ENCODE results near the gene SLC16A13.
"Not testable (repeated sequence)": the region's sequence is repeated elsewhere in the genome, so short reads cannot be mapped to it uniquely, and the experiment has no call there.

The SLC16A13 gene

DNA sequence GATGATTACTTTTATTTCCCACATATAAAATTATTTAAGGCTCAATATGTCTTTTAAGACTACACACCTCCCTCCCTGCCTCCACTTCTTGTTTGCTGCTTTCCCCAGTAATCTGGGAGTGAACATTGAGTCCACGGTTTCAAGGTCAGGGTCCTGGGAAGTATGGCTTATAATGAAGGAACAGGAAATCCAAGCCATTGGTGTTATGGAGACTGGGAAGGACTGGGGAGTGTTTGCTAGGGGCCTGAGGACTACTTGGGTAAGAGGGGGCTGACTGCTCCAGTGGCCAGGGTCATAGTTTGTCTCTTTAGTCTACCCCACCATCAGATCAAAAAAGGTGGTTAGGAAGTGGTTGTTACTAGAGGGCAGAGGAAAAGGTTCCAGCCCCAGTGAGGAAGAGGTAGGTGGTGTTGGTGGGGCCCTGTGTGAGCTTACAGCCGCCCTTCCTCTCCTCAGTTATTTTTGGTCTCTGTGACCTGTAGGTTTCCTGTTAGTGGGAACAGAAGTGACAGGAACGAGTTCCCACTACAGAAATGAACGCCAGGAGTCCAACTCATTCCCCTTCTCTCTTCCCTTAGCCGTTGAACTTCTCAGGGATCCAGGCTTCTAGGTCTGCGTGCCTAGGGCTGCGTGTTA lies 742 bp upstream of the SLC16A13 start:
- DNase-seq = no peak

DNA sequence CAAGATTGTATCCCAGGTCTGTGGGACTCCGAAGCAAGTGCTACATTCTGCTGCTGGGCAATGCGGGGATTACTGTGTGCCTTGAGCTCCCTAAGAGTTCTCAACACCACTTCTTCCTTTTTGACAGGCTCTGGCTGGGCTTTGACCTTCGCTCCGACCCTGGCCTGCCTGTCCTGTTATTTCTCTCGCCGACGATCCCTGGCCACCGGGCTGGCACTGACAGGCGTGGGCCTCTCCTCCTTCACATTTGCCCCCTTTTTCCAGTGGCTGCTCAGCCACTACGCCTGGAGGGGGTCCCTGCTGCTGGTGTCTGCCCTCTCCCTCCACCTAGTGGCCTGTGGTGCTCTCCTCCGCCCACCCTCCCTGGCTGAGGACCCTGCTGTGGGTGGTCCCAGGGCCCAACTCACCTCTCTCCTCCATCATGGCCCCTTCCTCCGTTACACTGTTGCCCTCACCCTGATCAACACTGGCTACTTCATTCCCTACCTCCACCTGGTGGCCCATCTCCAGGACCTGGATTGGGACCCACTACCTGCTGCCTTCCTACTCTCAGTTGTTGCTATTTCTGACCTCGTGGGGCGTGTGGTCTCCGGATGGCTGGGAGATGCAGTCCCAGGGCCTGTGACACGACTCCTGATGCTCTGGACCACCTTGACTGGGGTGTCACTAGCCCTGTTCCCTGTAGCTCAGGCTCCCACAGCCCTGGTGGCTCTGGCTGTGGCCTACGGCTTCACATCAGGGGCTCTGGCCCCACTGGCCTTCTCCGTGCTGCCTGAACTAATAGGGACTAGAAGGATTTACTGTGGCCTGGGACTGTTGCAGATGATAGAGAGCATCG lies 2.4 kb downstream of the SLC16A13 start:
- no peak for DNase-seq

DNA sequence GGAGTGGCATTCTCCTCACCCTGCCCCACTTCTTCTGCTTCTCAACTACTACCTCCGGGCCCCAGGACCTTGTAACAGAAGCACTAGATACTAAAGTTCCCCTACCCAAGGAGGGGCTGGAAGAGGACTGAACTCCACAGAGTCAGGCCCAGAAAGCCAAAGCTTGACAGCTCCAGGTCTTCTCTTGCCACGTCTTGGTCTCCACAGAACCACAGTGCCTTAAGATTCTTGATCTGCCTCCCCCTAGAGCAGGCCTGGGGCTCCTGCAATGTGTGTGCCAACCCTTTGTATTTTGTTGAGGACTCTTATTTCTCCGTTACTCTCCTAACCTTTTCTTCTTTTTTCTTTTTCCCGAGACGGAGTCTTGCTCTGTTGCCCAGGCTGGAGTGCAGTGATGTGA lies 4.0 kb downstream of the SLC16A13 start:
- DNase-seq = no peak

DNA sequence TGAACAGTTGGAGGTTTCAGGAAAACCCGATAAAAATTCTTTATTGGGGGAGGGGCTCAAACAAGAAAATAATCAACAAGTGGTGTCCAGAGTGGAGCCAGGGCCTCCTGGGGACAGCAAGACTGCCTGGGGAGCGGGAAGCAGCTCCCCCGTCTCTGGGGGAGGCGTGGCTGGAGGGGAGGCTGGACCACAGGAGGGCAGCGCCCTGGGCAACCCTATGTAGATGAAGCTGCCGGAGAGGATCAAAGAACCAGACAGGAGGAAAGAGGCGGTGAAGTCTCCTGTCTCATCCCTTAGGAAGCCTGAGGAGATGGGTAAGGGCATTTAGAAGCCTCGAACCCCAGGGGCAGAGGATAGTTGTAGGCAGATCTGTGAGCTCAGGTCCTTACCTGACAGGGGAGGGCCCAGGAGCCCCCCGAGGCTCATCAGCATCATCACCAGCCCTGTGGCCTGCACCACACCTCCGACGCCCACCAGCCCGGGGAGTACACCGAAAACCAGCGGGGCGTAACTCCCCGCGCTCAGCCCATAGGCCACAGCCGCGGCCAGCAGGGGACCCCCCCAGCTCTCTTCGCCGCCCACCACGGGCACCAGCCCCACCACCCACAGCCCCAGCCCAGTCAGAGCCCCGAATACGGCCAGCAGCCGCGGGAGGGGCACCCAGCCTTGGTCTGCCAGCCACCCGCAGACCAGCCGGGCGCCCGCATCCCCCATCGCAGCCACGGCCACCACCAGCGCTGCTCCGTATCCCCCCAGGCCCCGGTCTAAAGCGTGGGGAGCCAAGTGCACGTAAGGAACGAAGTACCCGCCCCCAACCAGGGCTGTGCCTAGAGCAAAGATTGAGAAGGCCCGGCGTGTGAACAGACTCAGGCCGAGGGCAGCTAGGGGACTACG lies 6.0 kb downstream of the SLC16A13 start:
- DNase-seq = no peak

DNA sequence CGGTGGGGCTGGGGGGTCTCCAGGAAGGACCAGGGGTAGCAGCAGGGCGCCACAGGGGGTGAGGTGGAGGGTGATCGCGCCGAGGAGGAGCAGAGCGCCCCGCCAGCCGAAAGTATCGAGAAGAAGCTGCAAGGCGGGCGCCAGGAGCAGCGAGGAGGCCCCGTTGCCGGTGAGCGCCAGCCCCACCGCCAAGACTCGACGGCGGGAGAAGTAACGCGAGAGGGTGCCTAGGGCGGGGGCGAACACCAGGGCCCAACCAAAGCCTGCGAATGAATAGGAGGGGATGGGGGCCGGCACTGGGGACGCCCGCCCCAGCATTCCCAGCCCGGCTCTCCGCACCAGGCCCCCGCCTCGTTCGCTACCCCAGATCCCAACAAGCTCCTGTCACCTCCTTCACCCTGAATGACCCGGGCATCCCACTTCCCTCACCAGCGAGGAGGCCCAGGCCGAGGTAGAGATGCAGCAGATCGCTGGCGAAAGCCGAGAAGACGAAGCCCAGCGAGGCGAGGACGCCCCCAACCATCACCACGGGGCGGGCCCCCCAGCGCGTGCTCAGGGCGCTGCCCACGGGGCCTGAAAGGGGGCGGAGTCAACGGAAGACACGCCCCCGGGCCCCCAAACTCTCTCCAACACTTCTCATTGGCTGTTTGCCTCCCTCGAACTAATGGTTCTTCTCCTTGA lies 6.8 kb downstream of the SLC16A13 start:
- no peak for DNase-seq

DNA sequence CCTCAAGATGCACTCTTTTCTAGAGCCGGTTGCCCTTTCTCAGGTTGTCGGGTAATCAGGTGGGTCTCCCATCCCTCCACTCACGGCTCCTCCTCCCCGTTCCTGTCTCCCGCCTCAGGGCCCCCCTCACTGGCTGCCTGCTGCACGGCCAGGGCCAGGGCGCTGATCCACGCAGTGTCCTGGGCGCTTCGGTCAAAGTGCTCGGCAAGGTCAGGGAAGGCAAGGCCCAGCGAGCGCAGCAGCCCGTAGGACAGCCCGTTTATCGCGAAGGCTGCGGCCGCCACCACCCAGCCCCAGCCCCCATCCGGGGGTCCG lies 7.3 kb downstream of the SLC16A13 start:
- DNase-seq = no peak

DNA sequence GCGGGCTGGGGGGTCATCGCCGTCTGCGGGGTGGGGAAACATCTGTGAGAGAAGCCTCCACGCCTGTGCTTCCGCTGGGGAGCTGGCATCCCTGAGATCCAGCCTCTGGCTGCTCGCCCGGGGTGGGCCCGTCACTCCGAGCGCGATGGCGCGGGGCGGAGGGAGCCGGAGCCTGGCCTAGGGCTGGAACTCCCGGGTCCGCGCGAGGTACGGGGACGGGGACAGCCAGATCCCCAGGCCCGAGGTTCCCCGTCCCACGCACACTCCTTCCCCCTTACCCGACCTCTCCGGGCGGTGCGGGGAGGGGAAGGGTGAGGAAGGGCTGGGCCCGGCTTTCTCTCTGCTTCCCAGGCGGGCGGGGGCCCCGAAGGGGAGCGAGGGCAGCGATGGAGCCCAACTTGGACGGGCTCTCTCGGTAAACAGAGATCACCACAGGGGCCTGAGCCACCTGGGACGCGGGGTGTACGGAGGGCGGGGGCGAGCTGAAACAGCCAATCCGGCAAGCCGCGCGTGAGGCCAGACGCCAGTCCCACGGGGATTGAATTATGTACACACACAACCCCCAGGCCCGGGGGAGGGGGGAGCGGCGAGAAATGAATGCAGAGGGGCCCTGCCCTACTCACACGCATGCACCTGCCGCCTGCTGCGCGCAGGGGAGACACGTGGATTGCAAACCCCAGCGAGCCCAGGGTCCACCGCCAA lies 7.8 kb downstream of the SLC16A13 start, which contains the start of gene SLC16A11:
Gene SLC16A11, minus strand, starts transcription at position 596 of the 702 bp plus-strand sequence. Its CDS starts 579 bp downstream, at position 17.
- DNase-seq = peak; percentile 51

DNA sequence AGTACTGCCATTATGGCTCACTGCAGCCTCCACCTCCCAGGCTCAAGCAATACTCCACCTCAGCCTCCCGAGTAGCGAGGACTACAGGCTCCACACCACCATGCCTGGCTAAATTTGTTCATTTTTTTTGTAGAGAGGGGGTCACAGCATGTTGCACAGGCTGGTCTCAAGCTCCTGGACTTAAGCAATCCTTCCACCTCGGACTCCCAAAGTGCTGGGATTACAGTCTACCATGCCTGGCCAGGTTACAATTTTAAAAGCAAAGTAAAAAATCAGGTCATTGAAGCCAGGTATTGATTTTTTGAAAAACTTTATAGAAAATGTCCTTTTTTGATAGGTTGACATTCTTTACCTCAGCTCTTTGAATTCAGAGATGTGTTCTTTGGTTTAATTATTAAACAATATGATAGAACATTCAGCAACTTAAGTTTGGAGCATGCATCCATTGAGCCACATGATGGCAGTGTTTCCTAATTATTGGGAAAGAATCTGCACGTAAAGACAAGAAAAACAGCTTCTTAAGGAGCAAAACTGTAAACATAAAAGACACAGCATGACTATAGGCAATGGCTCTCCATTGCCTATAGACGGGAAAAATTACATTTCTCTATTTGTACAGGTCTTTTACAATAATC lies 9.8 kb downstream of the SLC16A13 start:
- peak; percentile 76 for DNase-seq

DNA sequence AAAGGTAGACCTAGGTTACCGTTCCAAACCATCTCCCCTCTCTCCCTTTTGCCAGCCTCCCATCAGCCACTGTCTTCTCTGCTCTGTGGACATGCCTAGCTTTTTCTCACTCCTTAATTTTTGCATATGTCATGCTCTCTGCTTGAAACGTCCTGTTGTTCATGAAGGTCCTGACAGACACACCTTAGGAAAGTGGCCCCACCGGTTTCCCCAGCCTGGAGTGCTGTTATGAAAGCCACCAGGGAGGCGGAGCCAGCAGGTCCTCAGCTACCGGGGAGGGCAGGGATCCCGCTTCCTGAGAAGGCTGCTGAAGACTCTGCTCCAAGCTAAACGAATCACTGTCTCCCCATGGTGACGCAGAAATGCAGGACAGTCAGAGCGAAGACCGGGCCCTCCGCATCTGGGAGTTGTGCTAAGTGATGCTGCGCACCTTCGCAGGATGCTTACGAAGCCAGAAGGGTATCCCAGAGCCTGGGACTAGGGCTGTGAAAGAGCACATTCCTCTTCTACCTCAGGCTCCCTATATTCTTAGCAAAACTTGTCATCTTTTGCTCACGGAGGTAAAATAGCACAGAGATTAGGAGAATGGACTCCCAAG lies 10.4 kb downstream of the SLC16A13 start:
- no peak for DNase-seq

DNA sequence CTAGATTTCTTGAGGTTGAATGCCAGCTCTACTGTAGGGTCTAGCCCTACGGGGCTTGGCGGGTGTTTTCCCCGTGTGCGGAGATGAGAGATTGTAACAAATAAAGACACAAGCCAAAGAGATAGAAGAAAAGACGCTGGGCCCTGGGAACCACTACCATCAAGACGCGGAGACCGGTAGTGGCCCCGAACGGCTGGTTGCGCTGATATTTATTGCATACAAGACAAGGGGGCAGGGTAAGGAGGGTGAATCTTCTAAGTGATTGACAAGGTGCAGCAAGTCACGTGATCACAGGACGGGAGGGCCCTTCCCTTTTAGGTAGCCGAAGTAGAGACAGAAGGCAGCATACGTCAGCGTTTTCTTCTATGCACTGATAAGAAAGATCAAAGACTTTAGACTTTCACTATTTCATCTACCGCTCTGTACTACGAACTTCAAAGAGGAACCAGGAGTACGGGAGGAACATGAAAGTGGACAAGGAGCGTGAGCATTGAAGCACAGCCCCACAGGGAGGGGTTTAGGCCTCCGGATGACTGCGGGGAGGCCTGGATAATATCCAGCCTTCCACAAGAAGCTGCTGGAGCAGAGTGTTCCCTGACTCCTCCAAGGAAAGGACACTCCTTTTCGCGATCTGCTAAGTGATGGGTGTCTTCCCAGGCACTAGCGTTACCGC lies 11.0 kb downstream of the SLC16A13 start:
- DNase-seq = not testable (repeated sequence)

DNA sequence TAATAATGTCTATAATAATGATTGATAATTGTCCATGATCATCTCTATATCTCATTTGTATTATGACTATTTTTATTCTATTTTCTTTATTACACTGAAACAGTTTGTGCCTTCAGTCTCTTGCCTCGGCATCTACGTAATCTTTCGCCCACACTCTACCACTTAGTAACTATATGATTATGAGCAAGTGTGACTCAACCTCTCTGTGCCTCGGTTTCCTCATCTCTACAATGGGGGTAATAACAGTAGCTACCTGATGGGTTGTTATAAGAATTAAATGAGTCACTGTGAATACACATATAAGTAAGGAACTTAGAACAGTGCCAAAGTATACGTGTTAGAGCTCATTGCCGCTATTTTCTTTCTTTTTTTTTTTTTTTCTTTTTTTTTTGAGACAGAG lies 11.8 kb downstream of the SLC16A13 start:
- DNase-seq = no peak

DNA sequence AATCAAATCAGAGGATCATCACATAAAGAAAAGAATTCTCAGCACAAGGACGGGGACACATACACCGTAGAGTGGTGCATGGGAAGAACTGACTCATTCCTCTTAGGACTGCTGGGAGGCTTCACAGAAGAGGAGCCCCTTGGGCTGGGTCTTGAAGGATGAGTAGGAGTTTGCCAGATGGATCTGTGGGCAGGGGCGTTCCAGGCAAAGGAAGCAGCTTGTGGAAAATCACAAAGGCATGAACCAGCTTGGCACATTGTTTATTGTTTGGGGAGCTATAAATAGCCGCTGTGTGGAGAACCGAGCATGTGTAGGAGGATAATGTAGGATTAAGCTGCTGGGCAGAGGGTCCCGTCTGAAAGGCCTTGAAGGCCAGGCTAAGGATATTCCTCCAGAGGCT lies 13.2 kb downstream of the SLC16A13 start:
- DNase-seq = no peak

DNA sequence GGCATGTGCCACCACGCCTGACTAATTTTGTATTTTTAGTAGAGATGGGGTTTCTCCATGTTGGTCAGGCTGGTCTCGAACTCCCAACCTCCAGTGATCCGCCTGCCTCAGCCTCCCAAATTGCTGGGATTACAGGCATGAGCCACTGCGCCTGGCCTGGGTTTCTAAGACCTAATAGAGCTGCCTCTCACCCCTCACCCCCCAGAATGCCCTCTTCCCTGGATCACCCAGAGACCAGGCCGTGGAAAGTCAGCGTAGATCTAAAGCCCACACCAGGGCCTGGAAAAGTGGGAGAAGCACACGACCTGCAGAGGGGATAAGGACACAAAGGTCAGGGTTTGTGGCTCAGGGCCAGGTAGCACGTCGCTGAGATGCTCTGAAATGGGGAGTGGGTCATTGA lies 14.8 kb downstream of the SLC16A13 start:
- DNase-seq = not testable (repeated sequence)

DNA sequence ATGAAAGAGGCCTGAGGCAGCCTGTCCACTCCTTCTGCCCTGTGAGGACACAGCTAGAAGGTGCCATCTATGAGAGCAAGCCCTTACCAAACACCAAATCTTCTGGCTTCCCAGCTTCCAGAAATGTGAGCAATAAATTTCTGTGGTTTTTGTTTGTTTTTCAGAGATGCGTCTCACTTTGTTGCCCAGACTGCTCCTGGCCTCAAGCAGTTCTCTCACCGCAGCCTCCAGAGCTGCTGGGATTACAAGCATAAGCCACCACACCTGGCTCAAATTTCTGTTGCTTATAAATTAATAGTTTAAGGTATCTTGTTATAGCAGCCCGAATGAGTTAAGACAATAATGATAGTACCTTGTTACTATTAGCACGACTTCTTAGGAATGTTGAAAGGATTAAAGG lies 20.6 kb downstream of the SLC16A13 start:
- peak; percentile 13 for DNase-seq

DNA sequence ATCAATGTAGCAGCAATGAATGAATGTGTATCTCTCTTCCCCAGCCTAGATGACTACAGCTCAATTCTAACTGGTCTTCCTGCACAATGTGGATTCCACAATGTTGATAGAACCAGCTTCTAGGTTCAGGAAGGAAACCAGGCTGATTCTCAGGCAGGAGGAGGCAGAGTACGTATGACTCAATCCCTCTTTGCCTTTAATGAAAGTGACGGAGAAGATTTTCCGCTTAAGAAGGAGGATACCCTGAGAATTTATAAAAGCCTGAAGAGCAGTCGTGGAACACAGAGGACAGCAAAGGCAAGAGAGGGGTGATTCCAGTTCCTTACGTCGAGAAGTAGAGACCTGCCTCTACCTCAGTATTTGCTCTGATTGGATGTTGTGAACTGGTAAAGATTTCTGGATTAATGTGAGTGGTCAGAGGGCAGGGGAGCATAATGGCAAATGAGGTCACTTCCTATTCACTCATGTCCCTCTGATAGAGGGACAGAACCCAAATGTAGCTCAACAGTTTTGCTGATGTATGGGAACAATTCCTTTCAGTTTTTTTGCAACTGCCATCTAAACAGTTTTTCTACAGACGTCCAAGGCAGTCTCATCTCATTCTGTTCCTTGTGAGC lies 23.1 kb downstream of the SLC16A13 start:
- no peak for DNase-seq

DNA sequence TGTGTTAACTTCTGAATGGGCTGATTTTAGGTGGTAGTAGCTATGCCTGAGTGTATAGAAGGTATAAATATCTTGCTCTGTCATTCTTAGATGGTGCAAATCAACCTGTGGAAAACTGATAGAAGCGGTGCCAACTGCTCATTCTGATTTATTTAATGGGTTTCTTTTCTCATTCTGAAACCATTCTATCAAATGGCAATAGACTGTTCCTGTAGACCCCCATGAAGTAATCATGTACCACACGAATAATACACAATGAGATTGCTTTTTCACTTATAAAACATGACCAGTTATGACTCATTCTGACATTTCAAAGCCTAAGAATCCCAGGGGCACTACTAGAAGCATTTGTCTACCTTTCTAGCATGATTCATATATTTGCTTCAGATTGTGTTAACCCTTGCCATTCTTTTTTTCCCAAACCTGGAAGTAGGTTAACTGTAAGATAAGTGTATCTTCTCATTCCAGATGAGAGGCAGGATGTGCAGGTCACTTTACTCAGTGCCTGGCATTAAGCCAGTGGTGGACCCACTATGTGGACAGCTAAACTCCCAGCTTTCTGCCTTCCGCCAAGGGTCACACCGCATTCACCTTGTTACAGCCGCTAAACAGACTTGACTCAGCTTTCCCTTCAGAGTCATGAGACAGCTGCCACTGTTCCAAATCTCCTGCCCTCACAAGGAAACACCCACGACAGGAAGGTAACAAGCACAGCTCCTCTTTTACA lies 24.5 kb downstream of the SLC16A13 start:
- DNase-seq = peak; percentile 32

DNA sequence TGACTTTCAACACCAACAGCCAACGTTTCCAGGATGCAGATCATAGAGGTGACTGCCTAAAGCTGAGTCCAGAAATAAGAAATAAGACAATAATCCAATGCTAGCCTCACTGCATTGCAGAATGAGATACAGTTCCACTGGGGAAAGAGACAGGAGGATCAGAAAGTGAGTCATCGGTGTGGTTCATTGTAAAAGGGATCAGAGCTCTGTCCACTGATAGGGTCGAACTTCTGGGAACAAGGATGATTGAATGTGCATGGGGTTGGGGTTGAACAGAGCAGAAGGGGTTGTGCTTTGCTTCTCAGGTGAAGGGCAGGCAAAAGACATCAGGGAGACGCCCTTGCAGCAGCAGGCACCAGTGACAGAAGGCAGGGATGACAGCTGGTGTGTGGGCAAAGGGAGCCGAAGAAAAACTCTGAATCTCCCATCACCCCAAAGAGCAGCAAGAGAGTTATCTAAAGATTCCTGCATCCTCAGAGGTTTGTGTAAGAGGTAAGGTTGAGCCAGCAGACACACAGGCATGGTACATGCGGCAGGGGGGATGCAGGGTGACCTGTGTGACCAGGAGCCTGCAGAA lies 27.8 kb downstream of the SLC16A13 start:
- DNase-seq = no peak

DNA sequence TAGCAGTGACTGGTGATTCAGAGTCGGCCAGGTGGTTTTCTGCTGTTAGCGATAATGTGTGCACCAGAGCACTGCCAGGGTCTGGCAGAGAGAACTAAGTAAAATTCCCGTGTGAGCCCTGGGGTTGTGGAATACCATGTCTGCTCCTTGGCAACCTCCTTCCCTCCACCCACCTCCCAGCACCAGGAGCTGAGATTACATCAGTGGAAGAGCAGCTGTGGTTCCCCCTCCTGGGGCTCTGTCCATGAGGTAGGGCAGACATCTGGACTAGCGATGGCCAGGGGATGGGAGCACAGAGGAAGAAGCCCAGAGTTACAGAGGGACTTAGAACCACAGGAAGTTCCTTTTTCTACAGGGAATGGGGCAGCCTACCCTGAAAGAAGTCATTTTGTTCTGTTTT lies 28.4 kb downstream of the SLC16A13 start:
- DNase-seq = no peak

DNA sequence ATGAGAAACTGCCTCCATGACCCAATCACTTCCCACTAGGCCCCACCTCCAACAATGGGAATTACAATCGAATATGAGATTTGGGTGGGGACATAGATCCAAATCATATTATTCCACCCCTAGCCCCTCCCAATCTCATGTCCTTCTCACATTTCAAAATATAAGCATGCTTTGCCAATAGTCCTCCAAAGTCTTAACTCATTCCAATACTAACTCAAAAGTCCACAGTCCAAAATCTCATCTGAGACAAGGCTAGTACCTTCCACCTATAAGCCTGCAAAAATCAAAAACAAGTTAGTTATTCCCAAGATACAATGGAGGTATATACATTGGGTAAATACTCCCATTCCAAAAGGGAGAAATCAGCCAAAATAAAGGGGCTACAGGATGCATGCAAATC lies 31.4 kb downstream of the SLC16A13 start:
- no peak for DNase-seq
